Keratinocyte (primary cell): ENCODE results near the gene CPHXL2. TPM values are rescaled to one million over a fixed set of nuclear protein-coding genes. Genes with fewer than 3 reads are reported as not detected.

Experiments used
- DNase-seq: peaks from one replicate; pipeline ENCODE4 v3.0.0-alpha.2; 2011; ENCODE audit warnings: low read depth, missing footprints, low spot score
- FAIRE-seq: peaks from 2 replicates; lab custom pipeline; 2011; peaks lifted over from hg19 to GRCh38; lab: Jason Lieb, UNC
- H2AFZ ChIP-seq: 2 replicates; pipeline ENCODE4 v1.6.0; 2012; ENCODE audit warnings: low read length, control low read depth, inconsistent platforms; ENCODE audit not compliant: control insufficient read depth
- H3K27ac ChIP-seq: 2 replicates; pipeline ENCODE4 v1.5.1; 2011; ENCODE audit warnings: low read length; ENCODE audit not compliant: control insufficient read depth, insufficient read depth
- H3K27me3 ChIP-seq: 3 replicates; pipeline ENCODE4 v1.6.0; 2011; ENCODE audit warnings: low read length; ENCODE audit not compliant: control insufficient read depth, insufficient read depth; ENCODE audit errors: extremely low read depth
- H3K36me3 ChIP-seq, 2 experiments: 2 replicates in 1 of 2; 3 replicates in 1 of 2; pipeline ENCODE4 v1.5.1; 2011; ENCODE audit warnings: low read length in 2 of 2, mild to moderate bottlenecking in 1 of 2; ENCODE audit not compliant: control insufficient read depth in 2 of 2, insufficient read depth in 2 of 2; ENCODE audit errors: extremely low read depth in 1 of 2
- H3K4me1 ChIP-seq: 3 replicates; pipeline ENCODE4 v1.5.1; 2011; ENCODE audit warnings: low read length; ENCODE audit not compliant: control insufficient read depth, insufficient read depth; ENCODE audit errors: extremely low read depth
- H3K4me2 ChIP-seq: 3 replicates; pipeline ENCODE4 v1.6.0; 2011; ENCODE audit warnings: low read depth, low read length; ENCODE audit not compliant: control insufficient read depth, insufficient read depth; ENCODE audit errors: extremely low read depth
- H3K4me3 ChIP-seq, 3 experiments: fragments of 200-600 bp in 1 of 3; sonication (generic) in 1 of 3; 2 replicates in 2 of 3; 3 replicates in 1 of 3; pipeline ENCODE4 v1.5.1; 2011 to 2016; ENCODE audit warnings: low read length in 3 of 3, mild to moderate bottlenecking in 3 of 3, control low read depth in 2 of 3, inconsistent platforms in 1 of 3, low read depth in 1 of 3, mixed read lengths in 1 of 3, mixed run types in 1 of 3, moderate library complexity in 1 of 3; ENCODE audit not compliant: control insufficient read depth in 2 of 3, insufficient read depth in 2 of 3; ENCODE audit errors: extremely low read depth in 1 of 3
- H3K79me2 ChIP-seq: 2 replicates; pipeline ENCODE4 v1.6.0; 2012; ENCODE audit warnings: low read length; ENCODE audit not compliant: control insufficient read depth, insufficient read depth
- H3K9ac ChIP-seq: 3 replicates; pipeline ENCODE4 v1.6.0; 2011; ENCODE audit warnings: low read length; ENCODE audit not compliant: control insufficient read depth, insufficient read depth; ENCODE audit errors: extremely low read depth
- H3K9me1 ChIP-seq: 3 replicates; pipeline ENCODE4 v1.6.0; 2011; ENCODE audit warnings: low read length; ENCODE audit not compliant: control insufficient read depth, insufficient read depth; ENCODE audit errors: extremely low read depth
- H3K9me3 ChIP-seq: 2 replicates; pipeline ENCODE4 v1.5.1; 2012; ENCODE audit warnings: low read depth, low read length; ENCODE audit not compliant: control insufficient read depth
- H4K20me1 ChIP-seq: 3 replicates; pipeline ENCODE4 v1.6.0; 2011; ENCODE audit warnings: low read length; ENCODE audit not compliant: control insufficient read depth, insufficient read depth; ENCODE audit errors: extremely low read depth
- CTCF ChIP-seq, 3 experiments: IDR thresholded peaks in 1 of 3; conservative IDR thresholded peaks in 1 of 3; optimal IDR thresholded peaks in 1 of 3; 2 replicates in 2 of 3; 3 replicates in 1 of 3; pipeline versions ENCODE3 to v1.5.1; 2011; ENCODE audit warnings: low read length in 3 of 3, mild to moderate bottlenecking in 3 of 3, moderate library complexity in 2 of 3, control low read depth in 1 of 3, inconsistent platforms in 1 of 3; ENCODE audit not compliant: insufficient read depth in 2 of 3; ENCODE audit errors: extremely low read depth in 1 of 3
- EZH2 ChIP-seq: IDR thresholded peaks from one replicate; pipeline ENCODE4 v1.6.1; 2012; ENCODE audit warnings: inconsistent platforms, mild to moderate bottlenecking, low read length, moderate library complexity
- dilution Hi-C: fragments of 300-500 bp; cut with MboI; formaldehyde crosslinking; loops from one replicate; pipeline ENCODE4 v1.7.0; 2020; ENCODE audit warnings: low sequenced_read_pairs; ENCODE audit not compliant: extremely low pct_ligation_motif_present
- polyA plus RNA-seq, 5 experiments: library from polyadenylated mRNA; depleted of rRNA in 3 of 5; stranded (reverse) in 3 of 5; stranded (forward) in 1 of 5; unstranded in 1 of 5; fragments of >200 nt; gene quantifications; 1 replicate in 1 of 5; 2 replicates in 3 of 5; 3 replicates in 1 of 5; pipeline versions ENCODE4 v1.2.1 to v1.2.3, GENCODE V29; 2011 to 2012; ENCODE audit warnings: missing spikeins in 2 of 5, low read depth in 1 of 5, low replicate concordance in 1 of 5

CPHXL2 gene
- polyA plus RNA-seq, 1 donor (not counting 4 experiments of a cell fraction or from before 2014, with no cell fraction given) = not detected

GRCh38 chr16:75648265-75649076, 28.3 kb downstream of the CPHXL2 start:
- Histone ChIP-seq H3K4me2 (peak overlapping the region; percentile 95), H3K27me3 (no peaks in the 10 kb centered on the region), H3K9ac (peak overlapping the region; percentile 93), H2AFZ (peak overlapping the region; percentile 93), H4K20me1 (peaks cover 18% of the 10 kb centered on the region), H3K9me1 (peaks cover 2% of the 10 kb centered on the region), H3K36me3 (peaks cover 0 to 16% of the 10 kb centered on the region in 2 experiments), H3K27ac (peak overlapping the region; percentile 93), H3K9me3 (no peaks in the 10 kb centered on the region), H3K4me1 (peaks cover 29% of the 10 kb centered on the region), H3K4me3 (peak overlapping the region; percentile 78 to 95 (median 80)), H3K79me2 (peaks cover 95% of the 10 kb centered on the region)
- dilution Hi-C loops = no loop called here
- DNase-seq = no peak
- TF ChIP-seq EZH2 (no peak), CTCF (optimal IDR thresholded peaks at IDR 0.05 in 1 of 3, IDR thresholded peaks at IDR 0.05 in 1 of 3, conservative IDR thresholded peaks at IDR 0.05 in 1 of 3; ENCODE audit: extremely low read depth in 1 of 3, insufficient read depth in 2 of 3, low read length in 3 of 3) (no peak)
- FAIRE-seq = no peak

GRCh38 chr16:75647492-75648264, 29.1 kb downstream of the CPHXL2 start, which contains the start of the genes KARS1 and TERF2IP:
KARS1 (minus strand) TSS chr16:75647665; CDS start chr16:75647639, 26 bp downstream.
TERF2IP (plus strand) TSS chr16:75647773; CDS start chr16:75647883, 110 bp downstream.
- peak; percentile 41 for DNase-seq
- peak within 1 kb of the TSS; percentile 93 for H2AFZ ChIP-seq
- H3K27ac ChIP-seq = peak within 1 kb of the TSS; percentile 93
- H3K4me1 ChIP-seq = peaks cover 29% of the 10 kb centered on the region
- TF ChIP-seq CTCF (optimal IDR thresholded peaks at IDR 0.05 in 1 of 3, IDR thresholded peaks at IDR 0.05 in 1 of 3, conservative IDR thresholded peaks at IDR 0.05 in 1 of 3; ENCODE audit: extremely low read depth in 1 of 3, insufficient read depth in 2 of 3, low read length in 3 of 3) (no peak), EZH2 (no peak)
- H4K20me1 ChIP-seq = peaks cover 18% of the 10 kb centered on the region
- H3K9me3 ChIP-seq = no peaks in the 10 kb centered on the region
- peaks cover 95% of the 10 kb centered on the region for H3K79me2 ChIP-seq
- peaks cover 0 to 17% of the 10 kb centered on the region in 2 experiments for H3K36me3 ChIP-seq
- peak within 1 kb of the TSS; percentile 95 for H3K4me2 ChIP-seq
- H3K27me3 ChIP-seq = no peaks in the 10 kb centered on the region
- peak within 1 kb of the TSS; percentile 78 to 95 (median 80) for H3K4me3 ChIP-seq
- H3K9ac ChIP-seq = peak within 1 kb of the TSS; percentile 93
- no peak for FAIRE-seq
- H3K9me1 ChIP-seq = peaks cover 2% of the 10 kb centered on the region
- dilution Hi-C loops = no loop called here
